ENCODE data around the gene MED4.

The MED4 gene

DNA sequence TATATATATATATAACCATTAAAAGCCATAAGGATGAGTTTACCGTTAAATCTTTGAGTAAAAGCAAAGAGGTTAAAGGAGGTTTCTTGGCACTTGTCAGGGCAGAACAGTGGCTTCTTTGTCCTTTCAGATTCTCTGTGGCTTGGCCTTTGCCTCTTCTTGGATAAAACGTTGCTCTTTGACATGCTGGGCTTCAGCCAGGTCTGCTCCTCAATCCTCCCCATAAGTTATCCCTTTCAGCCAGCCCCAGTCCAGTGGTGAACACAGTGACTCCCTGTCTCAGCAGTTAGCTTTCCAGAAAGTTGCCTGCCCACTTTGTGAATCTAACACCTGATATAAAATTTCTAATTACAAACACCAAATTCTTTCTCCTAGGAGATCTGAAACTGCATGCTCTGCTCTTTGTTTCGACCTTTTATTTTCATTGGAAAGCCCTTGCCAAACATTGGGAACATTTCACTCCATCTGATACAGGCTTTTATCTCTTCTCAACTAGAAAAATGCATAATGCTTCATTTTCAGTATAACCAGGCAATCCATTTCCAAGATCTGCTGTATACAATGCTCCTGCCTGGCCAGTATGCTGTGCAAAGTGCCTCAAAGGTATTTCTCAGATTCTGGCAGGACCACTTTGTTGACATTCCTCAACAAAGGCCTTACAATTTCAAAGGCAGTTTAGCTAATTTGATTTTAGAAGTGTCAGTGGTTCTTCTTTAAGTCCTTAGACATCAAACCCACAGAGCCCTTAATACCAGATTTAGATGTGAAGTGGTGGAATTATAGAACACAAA, 16.2 kb upstream of the MED4 start:
- Mint-ChIP-seq H3K27me3 (no peaks in the 10 kb centered on the region), H3K4me1 (peaks cover 11% of the 10 kb centered on the region), H3K4me3 (no peak overlapping the region), H3K27ac (no peak overlapping the region), H3K9me3 (no peaks in the 10 kb centered on the region)
- DNase-seq (no peak), ATAC-seq (no peak)

DNA sequence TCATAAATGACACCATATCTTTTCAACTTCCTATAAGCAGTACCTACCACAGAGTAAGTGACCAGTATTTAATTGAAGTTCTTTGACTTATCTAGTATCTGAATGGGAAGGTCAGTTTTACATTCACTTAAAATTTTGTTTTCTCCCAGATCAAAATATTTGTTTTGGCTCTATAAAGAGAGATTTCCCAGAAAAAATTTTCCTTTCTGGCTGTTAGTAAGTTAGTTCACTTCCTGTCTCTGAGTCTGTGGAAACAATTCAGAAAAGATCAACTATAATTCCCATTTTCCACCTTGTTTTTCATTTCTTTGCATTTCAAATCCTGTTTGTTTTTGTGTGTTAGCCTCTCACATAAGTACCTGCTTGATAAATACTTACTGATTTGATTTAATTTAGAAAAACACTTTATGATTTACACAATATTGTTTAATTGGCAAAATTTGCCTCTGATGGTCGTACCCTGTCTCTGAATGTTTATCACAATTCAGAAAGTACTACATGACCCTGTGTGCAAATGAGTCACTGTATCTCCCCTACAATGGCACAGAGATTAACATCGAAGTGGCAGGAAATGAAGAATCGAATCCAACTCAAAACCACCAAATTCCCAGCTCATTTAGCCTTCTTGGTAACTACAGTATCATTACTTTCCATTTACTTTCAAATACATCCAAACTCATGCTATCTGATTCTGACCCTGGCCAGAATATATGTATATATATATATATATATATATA, 15.4 kb upstream of the MED4 start:
- H3K4me3 Mint-ChIP-seq, result no peak overlapping the region
- DNase-seq (no peak), ATAC-seq (no peak)
- H3K4me1 Mint-ChIP-seq, result peaks cover 11% of the 10 kb centered on the region
- H3K9me3 Mint-ChIP-seq, result no peaks in the 10 kb centered on the region
- H3K27ac Mint-ChIP-seq, result no peak overlapping the region
- peaks cover 3% of the 10 kb centered on the region for H3K27me3 Mint-ChIP-seq

DNA sequence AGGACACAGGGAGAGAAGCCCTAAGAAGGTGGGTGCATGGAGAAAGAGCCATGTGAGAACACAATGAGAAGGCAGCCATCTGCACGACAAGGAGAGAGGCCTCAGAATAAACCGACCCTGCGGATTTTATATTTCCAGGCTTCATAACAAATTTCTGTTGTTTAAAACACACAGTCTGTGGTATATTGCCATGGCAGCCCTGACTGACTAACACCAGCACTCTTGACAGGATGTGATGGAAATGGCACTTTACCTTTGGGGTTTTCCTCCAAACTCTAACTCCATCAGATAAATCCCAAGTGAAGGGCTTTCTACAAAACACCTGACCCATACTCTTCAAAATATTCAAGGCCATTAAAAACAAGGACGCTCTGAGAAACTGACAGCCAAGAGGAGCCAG, 13.2 kb upstream of the MED4 start:
- Mint-ChIP-seq H3K9me3 (no peaks in the 10 kb centered on the region), H3K4me3 (no peak overlapping the region), H3K4me1 (peaks cover 8% of the 10 kb centered on the region), H3K27me3 (peaks cover 7% of the 10 kb centered on the region), H3K27ac (no peak overlapping the region)
- DNase-seq (no peak), ATAC-seq (no peak)

DNA sequence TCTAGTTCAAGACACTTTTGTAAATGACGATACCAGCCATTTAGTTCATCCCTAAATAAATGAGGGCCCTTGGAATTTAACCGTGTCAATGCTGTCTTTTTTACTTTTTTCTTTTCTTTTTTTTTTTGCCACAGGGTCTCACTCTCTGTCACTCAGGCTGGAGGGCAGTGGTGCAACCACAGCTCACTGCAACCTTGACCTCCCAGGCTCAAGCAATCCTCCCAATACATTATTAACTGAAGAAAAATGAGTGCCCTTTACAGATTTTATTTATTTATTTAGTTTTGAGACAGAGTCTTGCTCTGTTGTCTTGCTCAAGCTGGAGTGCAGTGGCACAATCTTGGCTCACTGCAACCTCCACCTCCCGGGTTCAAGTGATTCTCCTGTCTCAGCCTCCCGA, 2.9 kb upstream of the MED4 start:
- peaks cover 8% of the 10 kb centered on the region for H3K27me3 Mint-ChIP-seq
- H3K9me3 Mint-ChIP-seq, result peaks cover 4 to 6% of the 10 kb centered on the region in 2 donors
- H3K27ac Mint-ChIP-seq, result peak overlapping the region in 1 of 2 donors; percentile 3
- no peak for DNase-seq
- no peak for ATAC-seq
- peaks cover 16% of the 10 kb centered on the region for H3K4me1 Mint-ChIP-seq
- no peak overlapping the region for H3K4me3 Mint-ChIP-seq

DNA sequence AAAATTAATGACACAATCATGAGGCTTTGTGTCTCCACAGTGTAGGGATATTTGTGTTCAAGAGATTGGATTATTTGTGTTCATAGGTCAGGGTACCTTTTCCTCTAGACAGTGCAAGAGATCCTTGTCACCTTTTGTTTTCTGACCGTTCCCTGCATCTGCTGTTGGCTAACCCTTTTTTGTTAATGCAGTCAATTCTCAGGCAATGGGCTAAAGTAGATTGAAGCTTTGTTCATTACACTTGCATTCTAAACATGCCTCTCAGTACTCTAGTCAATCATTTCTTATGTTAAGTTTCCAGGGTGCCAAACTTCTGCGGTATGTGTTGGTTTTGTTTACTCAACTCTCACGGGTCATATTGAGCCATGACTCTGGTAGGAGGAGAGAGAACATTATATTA, 1.8 kb upstream of the MED4 start:
- no peak for DNase-seq
- H3K9me3 Mint-ChIP-seq, result peaks cover 4 to 6% of the 10 kb centered on the region in 2 donors
- ATAC-seq, result no peak
- peak overlapping the region in 1 of 2 donors; percentile 35 for H3K27ac Mint-ChIP-seq
- H3K4me3 Mint-ChIP-seq, result no peak overlapping the region
- peaks cover 26% of the 10 kb centered on the region for H3K4me1 Mint-ChIP-seq
- H3K27me3 Mint-ChIP-seq, result peaks cover 8% of the 10 kb centered on the region

DNA sequence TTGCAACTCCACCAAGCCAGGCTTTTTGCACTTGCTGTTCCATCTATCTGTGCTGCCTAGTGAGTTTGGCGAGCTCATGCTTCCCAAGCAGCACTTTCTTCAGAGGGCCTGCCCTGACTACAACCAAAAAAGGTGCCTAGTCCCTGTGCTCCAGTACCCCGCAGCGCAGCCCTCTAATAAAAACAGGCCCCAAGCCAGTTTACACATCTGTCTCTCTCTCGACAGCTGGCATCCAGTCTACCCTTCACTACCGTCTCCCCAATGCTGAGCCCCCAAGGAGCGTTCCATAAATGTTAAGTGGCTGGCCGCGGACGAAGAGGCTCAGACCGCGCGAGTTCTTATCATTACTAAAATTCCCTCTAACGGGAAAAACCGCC, 512 bp downstream of the MED4 start:
- H3K27me3 Mint-ChIP-seq, result peaks cover 8% of the 10 kb centered on the region
- peak; percentile 6 to 12 for DNase-seq
- peak overlapping the region; percentile 98 to 99 for H3K27ac Mint-ChIP-seq
- H3K9me3 Mint-ChIP-seq, result peaks cover 4 to 6% of the 10 kb centered on the region in 2 donors
- ATAC-seq, result peak; percentile 30
- H3K4me1 Mint-ChIP-seq, result peaks cover 36% of the 10 kb centered on the region
- H3K4me3 Mint-ChIP-seq, result peak overlapping the region; percentile 90 to 94

DNA sequence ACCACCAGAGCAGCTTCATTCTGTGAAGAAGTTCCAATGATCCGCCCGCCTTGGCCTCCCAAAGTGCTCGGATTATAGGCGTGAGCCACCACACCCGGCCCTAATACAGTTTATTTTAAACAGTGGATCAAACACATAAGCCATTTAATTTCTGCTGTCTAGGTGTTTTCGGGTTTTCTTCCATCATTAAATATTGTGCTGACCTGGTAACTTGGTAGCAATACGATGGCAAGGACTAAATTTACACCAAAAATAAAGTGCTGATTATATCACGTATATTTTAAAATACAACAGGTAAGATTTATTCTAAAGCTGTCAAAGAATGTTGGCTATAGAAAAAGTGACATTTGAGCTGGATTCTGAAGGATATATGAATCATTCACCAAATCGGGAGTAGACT, 1.3 kb downstream of the MED4 start:
- DNase-seq, result no peak
- peak overlapping the region; percentile 90 to 94 for H3K4me3 Mint-ChIP-seq
- ATAC-seq, result no peak
- H3K9me3 Mint-ChIP-seq, result peaks cover 4 to 6% of the 10 kb centered on the region in 2 donors
- peaks cover 42% of the 10 kb centered on the region for H3K4me1 Mint-ChIP-seq
- H3K27ac Mint-ChIP-seq, result peak overlapping the region in 1 of 2 donors; percentile 99
- H3K27me3 Mint-ChIP-seq, result peaks cover 3% of the 10 kb centered on the region

DNA sequence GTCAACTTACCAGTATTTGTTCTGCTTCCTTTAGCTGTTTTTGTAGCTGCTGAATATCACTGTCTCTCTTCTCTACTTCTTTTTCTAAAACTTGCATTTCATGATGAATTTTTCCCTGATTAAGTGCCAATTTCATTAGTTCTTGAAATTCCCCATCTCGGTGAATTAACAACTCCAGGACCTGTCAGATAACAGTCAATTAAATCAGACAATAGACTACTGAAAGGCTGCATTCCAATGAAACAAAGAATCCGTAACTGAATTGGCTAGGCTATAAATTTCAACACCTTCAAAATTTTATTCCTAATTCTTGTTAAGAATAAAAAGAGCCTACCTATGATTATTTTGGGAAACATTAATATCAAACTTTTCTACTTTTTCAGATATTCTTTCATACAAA, 8.6 kb downstream of the MED4 start:
- no peak for DNase-seq
- peaks cover 12% of the 10 kb centered on the region for H3K4me1 Mint-ChIP-seq
- no peak overlapping the region for H3K4me3 Mint-ChIP-seq
- H3K27me3 Mint-ChIP-seq, result no peaks in the 10 kb centered on the region
- H3K9me3 Mint-ChIP-seq, result no peaks in the 10 kb centered on the region
- no peak for ATAC-seq
- H3K27ac Mint-ChIP-seq, result peak overlapping the region in 1 of 2 donors; percentile 11

DNA sequence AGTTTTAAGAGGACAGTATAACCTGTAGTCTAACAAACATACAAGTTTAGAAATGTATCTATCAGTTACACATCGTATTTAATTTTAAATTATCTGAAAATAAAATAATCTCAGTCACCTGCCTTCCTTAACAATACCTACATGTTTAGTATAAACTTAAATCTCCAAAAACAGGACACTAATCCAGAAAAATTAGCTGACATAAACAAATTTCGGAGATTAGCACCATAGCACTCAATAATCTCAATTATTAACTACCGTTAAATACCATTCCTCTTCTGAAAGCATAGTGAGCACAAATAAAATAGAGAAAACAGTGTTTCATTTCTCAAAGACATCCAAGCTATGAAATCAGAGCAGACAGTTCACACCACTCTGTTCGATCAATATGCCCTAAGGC, 13.2 kb downstream of the MED4 start:
- Mint-ChIP-seq H3K4me1 (peaks cover 9% of the 10 kb centered on the region), H3K27ac (no peak overlapping the region), H3K9me3 (no peaks in the 10 kb centered on the region), H3K27me3 (no peaks in the 10 kb centered on the region), H3K4me3 (no peak overlapping the region)
- DNase-seq, result no peak
- no peak for ATAC-seq

DNA sequence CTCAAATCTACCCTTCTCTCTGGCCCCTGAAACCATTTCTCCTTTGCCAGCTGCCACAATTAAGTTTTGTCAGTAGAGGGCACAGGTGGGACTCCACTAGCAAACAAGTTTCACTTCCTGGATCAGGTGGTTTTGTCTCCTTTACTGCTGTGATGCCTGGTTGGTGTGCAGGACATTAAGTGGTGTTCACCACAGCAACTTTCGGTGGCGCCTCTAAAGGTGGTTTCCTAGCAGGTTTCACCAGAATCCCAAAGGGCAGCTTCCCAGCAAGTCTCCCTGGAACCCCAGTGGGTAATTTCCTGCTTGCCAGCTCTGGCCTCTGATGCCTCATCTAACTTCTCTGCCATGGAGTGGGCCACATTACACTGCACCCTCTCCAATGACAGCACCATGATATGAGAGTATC, 16.6 kb downstream of the MED4 start:
- H3K9me3 Mint-ChIP-seq, result no peaks in the 10 kb centered on the region
- H3K4me3 Mint-ChIP-seq, result no peak overlapping the region
- peaks cover 9% of the 10 kb centered on the region for H3K4me1 Mint-ChIP-seq
- DNase-seq, result peak; percentile 28 to 52
- H3K27ac Mint-ChIP-seq, result no peak overlapping the region
- ATAC-seq, result peak; percentile 97
- no peaks in the 10 kb centered on the region for H3K27me3 Mint-ChIP-seq

DNA sequence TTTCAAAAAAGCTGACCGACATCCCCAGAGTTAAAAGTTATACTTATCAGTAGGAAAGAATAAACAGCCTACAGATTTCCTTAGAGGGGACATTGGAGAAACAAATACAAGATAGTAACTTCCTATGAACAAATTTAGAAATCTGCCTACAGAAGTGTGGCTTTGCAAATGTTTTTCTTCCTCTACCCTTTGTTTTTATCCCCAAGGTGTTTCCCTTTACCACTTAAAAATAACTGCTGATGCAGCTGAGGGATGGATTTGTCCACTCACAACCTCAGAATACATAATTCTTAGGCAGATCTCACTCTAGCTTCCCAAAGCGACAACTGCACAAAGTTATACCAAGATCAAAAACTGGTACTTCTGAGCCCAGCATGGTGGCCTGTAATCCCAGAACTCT, 20.9 kb downstream of the MED4 start:
- peaks cover 9% of the 10 kb centered on the region for H3K4me1 Mint-ChIP-seq
- ATAC-seq, result no peak
- H3K9me3 Mint-ChIP-seq, result peaks cover 4 to 15% of the 10 kb centered on the region in 2 donors
- H3K27ac Mint-ChIP-seq, result no peak overlapping the region
- H3K4me3 Mint-ChIP-seq, result no peak overlapping the region
- no peaks in the 10 kb centered on the region for H3K27me3 Mint-ChIP-seq
- no peak for DNase-seq

DNA sequence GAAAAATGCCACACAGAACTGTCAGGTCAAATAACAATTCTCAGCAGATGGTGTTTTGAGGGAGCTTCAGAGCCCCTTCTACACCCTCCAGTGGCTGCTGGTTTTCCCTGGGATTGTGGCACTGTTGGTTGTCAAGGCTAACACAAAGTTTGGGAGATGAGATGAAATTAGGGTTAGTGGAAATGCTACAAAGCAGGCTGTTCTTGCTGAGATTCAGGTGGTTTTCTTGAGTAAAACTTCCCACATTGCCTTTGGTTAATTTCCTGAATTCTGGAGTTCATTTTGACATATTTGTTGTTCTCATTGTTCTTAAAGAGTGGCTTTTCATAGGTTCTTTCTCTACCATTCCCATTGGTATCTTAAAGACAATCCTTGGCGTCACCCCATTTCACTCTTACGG, 22.1 kb downstream of the MED4 start:
- Mint-ChIP-seq H3K27ac (peak overlapping the region in 1 of 2 donors; percentile 27), H3K4me3 (no peak overlapping the region), H3K27me3 (no peaks in the 10 kb centered on the region), H3K4me1 (peaks cover 6% of the 10 kb centered on the region), H3K9me3 (peaks cover 9 to 15% of the 10 kb centered on the region in 2 donors)
- DNase-seq, result no peak
- ATAC-seq, result no peak

DNA sequence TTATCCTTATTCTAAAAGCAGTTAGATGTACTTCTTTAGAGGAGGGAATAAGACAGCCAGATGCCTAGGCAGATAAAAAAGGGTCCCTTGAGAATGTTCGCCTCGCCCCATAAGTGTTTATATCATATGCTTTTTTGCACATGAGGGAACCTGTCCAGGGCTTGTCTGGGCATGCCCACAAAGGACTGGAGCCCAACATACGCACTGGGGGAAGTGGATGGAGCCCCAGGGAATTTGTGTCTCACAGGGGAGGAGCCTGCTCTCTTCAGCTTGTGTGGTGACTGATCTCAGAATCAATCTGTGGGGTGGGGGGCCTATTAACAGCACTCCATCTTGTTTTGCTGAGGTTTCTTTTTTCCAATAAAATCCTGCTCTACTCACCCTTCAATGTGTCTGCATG, 22.6 kb downstream of the MED4 start:
- Mint-ChIP-seq H3K4me1 (peaks cover 7% of the 10 kb centered on the region), H3K27ac (peak overlapping the region; percentile 27 to 74), H3K4me3 (no peak overlapping the region), H3K9me3 (peaks cover 10 to 15% of the 10 kb centered on the region in 2 donors), H3K27me3 (no peaks in the 10 kb centered on the region)
- ATAC-seq, result no peak
- no peak for DNase-seq

DNA sequence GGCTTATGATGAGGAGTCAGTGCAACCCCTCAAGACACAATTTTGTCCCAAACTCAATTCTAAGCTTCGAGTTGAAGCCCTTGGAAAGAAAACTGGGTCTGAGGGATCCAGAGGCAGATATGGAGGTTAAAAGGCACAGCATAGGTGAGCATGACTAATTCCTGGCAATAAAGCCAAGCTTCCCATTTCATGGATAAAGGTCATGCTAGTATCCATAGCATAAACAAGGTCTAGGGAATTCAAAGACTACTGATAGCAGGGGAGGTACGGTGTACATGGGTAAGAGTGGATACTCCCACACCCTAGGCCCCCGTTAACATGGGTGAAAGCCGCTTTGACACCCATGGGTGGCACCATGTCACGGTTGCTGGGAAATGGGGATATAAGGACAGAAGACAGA, 24.0 kb downstream of the MED4 start:
- peaks cover 19% of the 10 kb centered on the region for H3K4me1 Mint-ChIP-seq
- no peak overlapping the region for H3K4me3 Mint-ChIP-seq
- no peak for ATAC-seq
- no peak for DNase-seq
- no peaks in the 10 kb centered on the region for H3K27me3 Mint-ChIP-seq
- no peak overlapping the region for H3K27ac Mint-ChIP-seq
- H3K9me3 Mint-ChIP-seq, result peaks cover 14 to 15% of the 10 kb centered on the region in 2 donors

DNA sequence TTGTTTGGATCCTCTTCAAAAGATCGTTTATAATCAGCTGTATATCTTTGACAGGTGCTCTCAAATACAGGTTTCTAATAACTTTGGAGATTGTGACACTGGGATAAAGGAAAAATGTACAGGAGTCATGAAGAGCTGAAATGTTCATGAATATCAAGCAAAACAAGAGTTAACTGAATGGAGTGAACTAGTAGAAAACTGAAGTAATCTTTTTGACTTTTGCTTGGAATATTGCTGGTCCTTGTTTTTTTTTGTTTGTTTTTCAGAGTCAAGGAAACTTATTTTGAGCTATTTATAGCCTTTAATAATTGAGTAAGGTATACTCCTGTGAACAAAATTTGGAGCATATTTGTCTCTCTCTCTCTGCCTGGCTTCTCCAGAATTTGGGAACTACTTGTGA, 25.3 kb downstream of the MED4 start:
- Mint-ChIP-seq H3K4me1 (peaks cover 19% of the 10 kb centered on the region), H3K27me3 (no peaks in the 10 kb centered on the region), H3K4me3 (no peak overlapping the region), H3K27ac (no peak overlapping the region), H3K9me3 (peaks cover 14 to 15% of the 10 kb centered on the region in 2 donors)
- no peak for DNase-seq
- ATAC-seq, result no peak

DNA sequence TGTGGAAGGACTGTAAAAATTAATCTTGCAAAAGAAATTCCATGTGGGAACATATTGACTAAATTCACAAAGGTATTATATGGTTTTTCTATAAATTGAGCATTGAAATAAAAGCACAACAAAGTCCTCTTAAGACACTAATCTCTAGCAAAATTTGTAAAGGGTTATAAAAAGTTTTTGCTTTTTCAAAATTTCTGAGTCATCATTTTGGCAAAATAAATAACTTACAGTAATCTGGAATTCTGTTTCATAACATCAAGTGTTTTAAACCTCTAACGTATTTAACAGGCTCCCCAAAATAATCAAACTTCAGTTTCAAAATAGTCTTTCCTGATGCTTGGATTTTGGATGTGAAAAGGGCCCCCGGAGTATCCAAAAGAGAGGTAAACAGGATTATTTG, 26.0 kb downstream of the MED4 start:
- no peak for DNase-seq
- H3K9me3 Mint-ChIP-seq, result peaks cover 14 to 15% of the 10 kb centered on the region in 2 donors
- H3K27ac Mint-ChIP-seq, result no peak overlapping the region
- ATAC-seq, result no peak
- H3K27me3 Mint-ChIP-seq, result no peaks in the 10 kb centered on the region
- no peak overlapping the region for H3K4me3 Mint-ChIP-seq
- H3K4me1 Mint-ChIP-seq, result peaks cover 19% of the 10 kb centered on the region
